Endodermal cell (in vitro differentiated cells): ENCODE measurements around the gene TES. TPM values are rescaled to one million over a fixed set of nuclear protein-coding genes. Genes with fewer than 3 reads are reported as not detected.

Experiments
- DNase-seq: peaks from one replicate; pipeline ENCODE4 v3.0.0-alpha.2; 2017
- H3K27ac ChIP-seq: 2 replicates; pipeline ENCODE4 v1.5.1; 2013; ENCODE audit warnings: mild to moderate bottlenecking, low read depth, low read length, moderate library complexity
- H3K27me3 ChIP-seq: 2 replicates; pipeline ENCODE4 v1.6.1; 2013; ENCODE audit warnings: mild to moderate bottlenecking, low read length, moderate library complexity; ENCODE audit not compliant: insufficient read depth, control insufficient read depth, poor library complexity, severe bottlenecking
- H3K36me3 ChIP-seq: 2 replicates; pipeline ENCODE4 v1.7.0; 2013; ENCODE audit warnings: mild to moderate bottlenecking, low read length, moderate library complexity; ENCODE audit not compliant: control insufficient read depth, insufficient read depth
- H3K4me1 ChIP-seq: one replicate; pipeline ENCODE4 v1.7.0; 2013; ENCODE audit warnings: low read length; ENCODE audit not compliant: control insufficient read depth, insufficient read depth
- H3K4me3 ChIP-seq: 2 replicates; pipeline ENCODE4 v1.5.1; 2013; ENCODE audit warnings: mild to moderate bottlenecking, low read length, moderate library complexity
- H3K9ac ChIP-seq: 2 replicates; pipeline ENCODE4 v1.6.1; 2013; ENCODE audit warnings: mild to moderate bottlenecking, low read length, moderate library complexity; ENCODE audit not compliant: poor library complexity, severe bottlenecking; ENCODE audit errors: extremely low read depth
- H3K9me3 ChIP-seq: 2 replicates; pipeline ENCODE4 v1.6.1; 2013; ENCODE audit warnings: mild to moderate bottlenecking, low read length, moderate library complexity; ENCODE audit not compliant: control insufficient read depth
- H3K27ac Mint-ChIP-seq: 2 replicates; pipeline ENCODE4 v1.8.0; 2020; ENCODE audit warnings: mixed read lengths
- H3K27me3 Mint-ChIP-seq: 2 replicates; pipeline ENCODE4 v1.8.0; 2021; ENCODE audit warnings: mild to moderate bottlenecking, mixed read lengths; ENCODE audit not compliant: insufficient read depth
- H3K36me3 Mint-ChIP-seq: 2 replicates; pipeline ENCODE4 v1.8.0; 2020; ENCODE audit warnings: low read depth, mixed read lengths
- H3K4me1 Mint-ChIP-seq: 2 replicates; pipeline ENCODE4 v1.8.0; 2020; ENCODE audit warnings: mixed read lengths
- H3K4me3 Mint-ChIP-seq: 2 replicates; pipeline ENCODE4 v1.8.0; 2020; ENCODE audit warnings: mild to moderate bottlenecking, moderate library complexity, mixed read lengths
- H3K9me3 Mint-ChIP-seq: 2 replicates; pipeline ENCODE4 v1.8.0; 2020; ENCODE audit warnings: mild to moderate bottlenecking, mixed read lengths
- WGBS, 2 experiments: methylation state at CpG; one replicate each; pipeline versions ENCODE4 v1.1.5 to v1.1.7; 2013; ENCODE audit warnings: missing lambda C conversion rate in 2 of 2, mixed read lengths in 1 of 2; ENCODE audit not compliant: insufficient coverage in 1 of 2, insufficient read length in 1 of 2; 5-methylcytosine and 5-hydroxymethylcytosine counted together
- total RNA-seq, 2 donors: library from RNA; stranded (reverse); fragmentation: NEBNext Ultra II Directional in 1 of 2; extraction: Animal tissue kit (Norgen Biotek cat#: 25700) in 1 of 2; gene quantifications; 2 replicates in 1 of 2; 3 replicates in 1 of 2; pipeline ENCODE4 v1.2.1, GENCODE V29; 2021
- TF ChIP-seq, protein P1 (sequence below): fragments of 200-600 bp; sonication (generic); conservative IDR thresholded peaks from 2 replicates; pipeline ENCODE4 v1.5.0; 2021; ENCODE audit warnings: antibody characterized with exemption, mild to moderate bottlenecking

Gene TES
- total RNA-seq, 2 donors from 2014 or later: 23.1 to 31.0 TPM

DNA sequence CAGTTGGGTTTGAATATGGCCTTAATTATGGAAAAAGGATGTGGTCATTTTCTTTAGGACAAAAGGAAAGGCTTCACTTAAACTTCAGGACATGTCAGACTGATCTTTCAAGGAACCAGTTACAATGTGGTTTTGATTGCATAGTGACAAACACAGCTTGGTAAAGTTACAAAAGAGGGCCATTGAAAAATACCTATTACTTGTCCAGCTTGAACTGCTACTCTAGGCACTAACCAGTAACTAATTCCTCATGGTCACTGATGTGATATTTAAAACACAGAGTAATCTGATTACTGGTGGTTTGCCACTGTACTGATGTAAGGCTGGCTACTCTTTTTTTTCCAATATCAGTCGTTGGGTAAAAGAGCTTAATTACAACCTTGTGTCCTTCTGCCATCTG, 22.6 kb downstream of the TES start:
- Mint-ChIP-seq H3K36me3 (no peaks in the 10 kb centered on the region), H3K4me1 (peaks cover 18% of the 10 kb centered on the region), H3K4me3 (no peak overlapping the region), H3K9me3 (no peaks in the 10 kb centered on the region), H3K27me3 (peaks cover 6% of the 10 kb centered on the region), H3K27ac (no peak overlapping the region)
- TF ChIP-seq, protein P1, sequence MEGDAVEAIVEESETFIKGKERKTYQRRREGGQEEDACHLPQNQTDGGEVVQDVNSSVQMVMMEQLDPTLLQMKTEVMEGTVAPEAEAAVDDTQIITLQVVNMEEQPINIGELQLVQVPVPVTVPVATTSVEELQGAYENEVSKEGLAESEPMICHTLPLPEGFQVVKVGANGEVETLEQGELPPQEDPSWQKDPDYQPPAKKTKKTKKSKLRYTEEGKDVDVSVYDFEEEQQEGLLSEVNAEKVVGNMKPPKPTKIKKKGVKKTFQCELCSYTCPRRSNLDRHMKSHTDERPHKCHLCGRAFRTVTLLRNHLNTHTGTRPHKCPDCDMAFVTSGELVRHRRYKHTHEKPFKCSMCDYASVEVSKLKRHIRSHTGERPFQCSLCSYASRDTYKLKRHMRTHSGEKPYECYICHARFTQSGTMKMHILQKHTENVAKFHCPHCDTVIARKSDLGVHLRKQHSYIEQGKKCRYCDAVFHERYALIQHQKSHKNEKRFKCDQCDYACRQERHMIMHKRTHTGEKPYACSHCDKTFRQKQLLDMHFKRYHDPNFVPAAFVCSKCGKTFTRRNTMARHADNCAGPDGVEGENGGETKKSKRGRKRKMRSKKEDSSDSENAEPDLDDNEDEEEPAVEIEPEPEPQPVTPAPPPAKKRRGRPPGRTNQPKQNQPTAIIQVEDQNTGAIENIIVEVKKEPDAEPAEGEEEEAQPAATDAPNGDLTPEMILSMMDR: no peak
- 67 to 86% methylated on average over 1 of the region's 1 CpG for WGBS, 2 experiments
- no peak for DNase-seq
- no peak overlapping the region for H3K4me3 ChIP-seq
- H3K9me3 ChIP-seq: no peaks in the 10 kb centered on the region
- H3K27ac ChIP-seq: no peak overlapping the region
- peaks cover 26% of the 10 kb centered on the region for H3K27me3 ChIP-seq
- peaks cover 2% of the 10 kb centered on the region for H3K4me1 ChIP-seq
- H3K36me3 ChIP-seq: peaks cover 3% of the 10 kb centered on the region
- no peak overlapping the region for H3K9ac ChIP-seq

DNA sequence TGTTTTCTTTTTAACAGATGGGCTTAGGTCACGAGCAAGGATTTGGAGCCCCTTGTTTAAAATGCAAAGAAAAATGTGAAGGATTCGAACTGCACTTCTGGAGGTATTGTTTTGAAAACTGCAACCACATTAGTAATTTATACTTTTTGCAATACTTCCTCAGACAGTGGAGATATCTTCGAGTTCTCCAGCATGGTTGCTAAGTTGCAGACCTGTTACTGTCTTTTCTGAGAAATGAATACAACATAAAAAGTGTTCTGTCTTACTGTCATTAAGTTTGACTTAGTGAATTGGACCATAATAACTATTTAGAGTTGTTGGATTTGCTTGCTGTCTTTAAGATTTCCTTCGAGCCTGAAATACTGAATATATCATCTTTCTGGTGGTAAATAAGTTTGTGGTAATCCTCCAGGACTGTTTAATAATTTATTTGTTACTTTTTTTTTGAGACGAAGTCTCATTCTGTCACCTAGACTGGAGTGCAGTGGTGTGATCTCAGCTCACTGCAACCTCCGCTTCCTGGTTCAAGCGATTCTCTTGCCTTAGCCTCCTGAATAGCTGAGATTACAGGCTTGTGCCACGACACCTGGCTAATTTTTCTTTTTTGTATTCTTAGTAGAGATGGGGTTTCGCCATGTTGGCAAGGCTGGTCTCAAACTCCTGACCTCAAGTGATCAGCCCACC, 24.3 kb downstream of the TES start:
- H3K27ac Mint-ChIP-seq: no peak overlapping the region
- H3K4me1 Mint-ChIP-seq: peaks cover 22% of the 10 kb centered on the region
- TF ChIP-seq, protein P1: no peak
- Histone ChIP-seq H3K27ac (no peak overlapping the region), H3K27me3 (peaks cover 17% of the 10 kb centered on the region), H3K9me3 (no peaks in the 10 kb centered on the region), H3K4me1 (peaks cover 2% of the 10 kb centered on the region), H3K4me3 (no peak overlapping the region), H3K9ac (no peak overlapping the region), H3K36me3 (peaks cover 5% of the 10 kb centered on the region)
- peaks cover 1% of the 10 kb centered on the region for H3K27me3 Mint-ChIP-seq
- no peaks in the 10 kb centered on the region for H3K36me3 Mint-ChIP-seq
- H3K9me3 Mint-ChIP-seq: no peaks in the 10 kb centered on the region
- no peak for DNase-seq
- 91 to 100% methylated on average over 3 to 9 of the region's 9 CpGs for WGBS, 2 experiments
- no peak overlapping the region for H3K4me3 Mint-ChIP-seq

DNA sequence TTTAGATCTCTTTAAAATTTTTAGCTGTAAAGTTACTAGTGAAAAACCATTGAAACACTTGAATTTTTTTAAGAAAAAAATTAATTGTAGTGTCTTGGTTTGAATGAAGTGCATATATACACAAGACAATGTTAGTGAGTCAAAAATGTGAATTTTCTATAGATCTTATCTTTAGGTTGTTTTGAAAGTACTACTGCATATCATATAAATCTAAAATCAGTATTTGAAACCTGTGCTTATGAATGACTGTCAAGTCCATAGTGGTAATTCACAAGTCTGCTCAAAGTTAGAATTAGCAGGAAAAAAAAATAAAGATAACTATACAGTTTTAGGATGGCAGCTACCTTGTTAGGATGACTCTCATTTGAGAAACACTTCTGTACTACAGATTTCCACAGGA, 25.0 kb downstream of the TES start:
- no peak overlapping the region for H3K27ac Mint-ChIP-seq
- no peak overlapping the region for H3K4me3 Mint-ChIP-seq
- Histone ChIP-seq H3K4me1 (peaks cover under 1% of the 10 kb centered on the region), H3K36me3 (peaks cover 5% of the 10 kb centered on the region), H3K27ac (no peak overlapping the region), H3K27me3 (peaks cover 10% of the 10 kb centered on the region), H3K4me3 (no peak overlapping the region), H3K9me3 (no peaks in the 10 kb centered on the region), H3K9ac (no peak overlapping the region)
- H3K36me3 Mint-ChIP-seq: no peaks in the 10 kb centered on the region
- DNase-seq: no peak
- no peaks in the 10 kb centered on the region for H3K27me3 Mint-ChIP-seq
- peaks cover 19% of the 10 kb centered on the region for H3K4me1 Mint-ChIP-seq
- H3K9me3 Mint-ChIP-seq: no peaks in the 10 kb centered on the region
- TF ChIP-seq, protein P1: no peak
